Measurements from ENCODE around the gene WASF1. TPM values are rescaled to one million over a fixed set of nuclear protein-coding genes. Genes with fewer than 3 reads are reported as not detected.

Gene WASF1
- total RNA-seq, 1 experiment from 2014 or later, result 28.6 TPM

GRCh38 chr6:110068592-110068967 is 110.9 kb downstream of the WASF1 start:
- H3K4me1 ChIP-seq (ENCODE audit: insufficient read depth, low read length), result no peaks in the 10 kb centered on the region
- no peaks in the 10 kb centered on the region for H3K79me2 ChIP-seq (ENCODE audit: insufficient read depth, low read length)
- no peak overlapping the region for H2BK120ac ChIP-seq (ENCODE audit: low read depth, low read length, poor library complexity, severe bottlenecking)
- H3K36me3 Mint-ChIP-seq (ENCODE audit: insufficient read depth in 1 of 3, low read depth in 3 of 3), result no peaks in the 10 kb centered on the region
- no peak overlapping the region for H2BK12ac ChIP-seq (ENCODE audit: insufficient read length, low read depth, low read length)
- no peak overlapping the region for H3K27ac ChIP-seq (ENCODE audit: insufficient read length, low read depth, low read length)
- no peaks in the 10 kb centered on the region for H3K23me2 ChIP-seq (ENCODE audit: insufficient read length, low read depth, low read length, poor library complexity, severe bottlenecking)
- no peak overlapping the region for H3K9ac ChIP-seq (ENCODE audit: extremely low read depth, insufficient read length, low read length)
- no peaks in the 10 kb centered on the region for H4K20me1 ChIP-seq (ENCODE audit: control insufficient read depth, insufficient read depth, insufficient read length)
- H3K79me1 ChIP-seq (ENCODE audit: insufficient read depth, low read depth, low read length, poor library complexity, severe bottlenecking), result no peaks in the 10 kb centered on the region
- H3K4ac ChIP-seq (ENCODE audit: low read depth, low read length), result no peak overlapping the region
- DNase-seq, result no peak
- WGBS (ENCODE audit: extremely low coverage, insufficient read length, low lambda C conversion rate), result no CpG with 5 or more reads among the region's 8 CpGs
- H4K5ac ChIP-seq (ENCODE audit: insufficient read length, low read depth, low read length), result no peak overlapping the region
- H3K9me3 Mint-ChIP-seq, result no peaks in the 10 kb centered on the region
- no peak overlapping the region for H3K27ac Mint-ChIP-seq
- no peak overlapping the region for H4K8ac ChIP-seq (replicated peaks; ENCODE audit: insufficient read length, low read depth, low read length)
- no peak overlapping the region for H3K56ac ChIP-seq (ENCODE audit: insufficient read length, low read depth, low read length)
- TF ChIP-seq CTCF (conservative IDR thresholded peaks at IDR 0.05), result no peak
- H3K23ac ChIP-seq (ENCODE audit: insufficient read length, low read depth, low read length), result no peak overlapping the region
- no peaks in the 10 kb centered on the region; the same call in 1 of the 2 replicates for H3K27me3 Mint-ChIP-seq (ENCODE audit: low read depth)
- H3K4me1 Mint-ChIP-seq, result peaks cover 7 to 11% of the 10 kb centered on the region in 2 experiments
- no peaks in the 10 kb centered on the region for H3K9me3 ChIP-seq (ENCODE audit: control insufficient read depth, low read depth, low read length)
- H2BK5ac ChIP-seq (ENCODE audit: insufficient read length, low read length), result no peak overlapping the region
- H2BK20ac ChIP-seq (ENCODE audit: low read depth, low read length, poor library complexity, severe bottlenecking), result no peak overlapping the region
- no peak overlapping the region for H2AFZ ChIP-seq (ENCODE audit: low read length)
- H3K18ac ChIP-seq (ENCODE audit: insufficient read length, low read depth, low read length), result no peak overlapping the region
- H2AK5ac ChIP-seq (ENCODE audit: insufficient read length, low read length), result no peak overlapping the region
- H3K14ac ChIP-seq (ENCODE audit: insufficient read depth, low read length), result no peak overlapping the region
- H3K27me3 ChIP-seq (ENCODE audit: insufficient read depth, low read length), result no peaks in the 10 kb centered on the region
- H3K4me3 Mint-ChIP-seq, result no peak overlapping the region; a peak in 1 of 5 replicates
- no peak overlapping the region for H4K91ac ChIP-seq (ENCODE audit: insufficient read length, low read depth, low read length)
- H3T11ph ChIP-seq (ENCODE audit: low read length), result no peak overlapping the region
- no peak overlapping the region for H2BK15ac ChIP-seq (ENCODE audit: low read depth, low read length)
- no peak overlapping the region for H3K4me2 ChIP-seq (ENCODE audit: insufficient read depth, insufficient read length, low read length)

Measured in H9 (cell line).